Loucy (cell line): ENCODE measurements around the gene GALNT12.

Source experiments
- EZH2phosphoT487 ChIP-seq: fragments of 200-600 bp; IDR thresholded peaks from 2 replicates; pipeline ENCODE4 v1.6.1; 2018; ENCODE audit warnings: antibody characterized with exemption, mild to moderate bottlenecking, moderate library complexity, borderline replicate concordance
- TF ChIP-seq, protein P1 (sequence below): fragments of 200-600 bp; sonication (generic); conservative IDR thresholded peaks from 2 replicates; pipeline ENCODE4 v1.5.1; 2014; ENCODE audit warnings: mild to moderate bottlenecking, antibody characterized with exemption, low read length

DNA sequence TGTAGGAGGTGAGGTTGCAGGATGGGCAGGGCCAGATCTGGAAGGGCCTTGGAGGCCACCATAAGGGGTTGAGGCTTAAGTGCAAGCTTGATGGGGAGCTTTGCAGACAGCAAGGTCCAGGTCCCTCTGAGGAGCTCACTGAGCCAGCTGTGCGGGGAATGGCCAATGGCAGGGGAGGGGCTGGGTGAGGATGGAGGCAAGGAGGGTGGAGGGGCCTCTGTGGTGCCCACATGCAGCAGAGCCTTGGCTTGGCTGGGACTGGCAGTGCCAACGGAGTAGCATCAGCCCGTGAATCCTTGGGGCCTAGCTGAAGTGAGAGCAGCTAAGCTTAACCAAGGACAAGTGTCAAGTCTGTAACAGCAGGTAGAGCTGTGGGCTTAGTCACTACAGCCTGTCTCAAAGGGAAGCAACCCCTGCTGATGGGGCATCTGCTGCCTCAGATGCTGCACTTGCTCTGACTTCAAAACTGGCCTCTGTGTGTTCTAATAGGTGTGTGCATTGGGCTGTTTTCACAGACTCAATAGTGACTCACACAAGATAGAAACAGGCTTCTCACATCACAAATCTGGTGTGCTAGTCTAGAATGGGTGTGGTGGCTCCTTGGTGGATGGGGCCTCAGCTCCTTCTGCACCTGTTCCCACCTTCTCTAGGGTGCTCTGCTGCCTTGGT, 16.3 kb downstream of the GALNT12 start:
- TF ChIP-seq, protein P1, sequence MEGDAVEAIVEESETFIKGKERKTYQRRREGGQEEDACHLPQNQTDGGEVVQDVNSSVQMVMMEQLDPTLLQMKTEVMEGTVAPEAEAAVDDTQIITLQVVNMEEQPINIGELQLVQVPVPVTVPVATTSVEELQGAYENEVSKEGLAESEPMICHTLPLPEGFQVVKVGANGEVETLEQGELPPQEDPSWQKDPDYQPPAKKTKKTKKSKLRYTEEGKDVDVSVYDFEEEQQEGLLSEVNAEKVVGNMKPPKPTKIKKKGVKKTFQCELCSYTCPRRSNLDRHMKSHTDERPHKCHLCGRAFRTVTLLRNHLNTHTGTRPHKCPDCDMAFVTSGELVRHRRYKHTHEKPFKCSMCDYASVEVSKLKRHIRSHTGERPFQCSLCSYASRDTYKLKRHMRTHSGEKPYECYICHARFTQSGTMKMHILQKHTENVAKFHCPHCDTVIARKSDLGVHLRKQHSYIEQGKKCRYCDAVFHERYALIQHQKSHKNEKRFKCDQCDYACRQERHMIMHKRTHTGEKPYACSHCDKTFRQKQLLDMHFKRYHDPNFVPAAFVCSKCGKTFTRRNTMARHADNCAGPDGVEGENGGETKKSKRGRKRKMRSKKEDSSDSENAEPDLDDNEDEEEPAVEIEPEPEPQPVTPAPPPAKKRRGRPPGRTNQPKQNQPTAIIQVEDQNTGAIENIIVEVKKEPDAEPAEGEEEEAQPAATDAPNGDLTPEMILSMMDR: no peak
- TF ChIP-seq EZH2phosphoT487: no peak
